Mucosa of gallbladder (tissue), 1 donor: ENCODE measurements around the gene MMD. TPM values are rescaled to one million over a fixed set of nuclear protein-coding genes. Genes with fewer than 3 reads are reported as not detected.
"Not testable (repeated sequence)": the region's sequence is repeated elsewhere in the genome, so short reads cannot be mapped to it uniquely, and the experiment has no call there.

ENCODE experiments used
- DNase-seq: peaks from one replicate; pipeline ENCODE4 v3.0.0-alpha.2; 2020; ENCODE audit warnings: low spot score
- total RNA-seq: library from RNA; stranded (reverse); gene quantifications from one replicate; pipeline ENCODE4 v1.2.1, GENCODE V29; 2021
- donor health status: DM: no; HTN: no; CAD: no.

Gene MMD, protein sequence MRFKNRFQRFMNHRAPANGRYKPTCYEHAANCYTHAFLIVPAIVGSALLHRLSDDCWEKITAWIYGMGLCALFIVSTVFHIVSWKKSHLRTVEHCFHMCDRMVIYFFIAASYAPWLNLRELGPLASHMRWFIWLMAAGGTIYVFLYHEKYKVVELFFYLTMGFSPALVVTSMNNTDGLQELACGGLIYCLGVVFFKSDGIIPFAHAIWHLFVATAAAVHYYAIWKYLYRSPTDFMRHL
- 16.8 TPM for total RNA-seq

DNA sequence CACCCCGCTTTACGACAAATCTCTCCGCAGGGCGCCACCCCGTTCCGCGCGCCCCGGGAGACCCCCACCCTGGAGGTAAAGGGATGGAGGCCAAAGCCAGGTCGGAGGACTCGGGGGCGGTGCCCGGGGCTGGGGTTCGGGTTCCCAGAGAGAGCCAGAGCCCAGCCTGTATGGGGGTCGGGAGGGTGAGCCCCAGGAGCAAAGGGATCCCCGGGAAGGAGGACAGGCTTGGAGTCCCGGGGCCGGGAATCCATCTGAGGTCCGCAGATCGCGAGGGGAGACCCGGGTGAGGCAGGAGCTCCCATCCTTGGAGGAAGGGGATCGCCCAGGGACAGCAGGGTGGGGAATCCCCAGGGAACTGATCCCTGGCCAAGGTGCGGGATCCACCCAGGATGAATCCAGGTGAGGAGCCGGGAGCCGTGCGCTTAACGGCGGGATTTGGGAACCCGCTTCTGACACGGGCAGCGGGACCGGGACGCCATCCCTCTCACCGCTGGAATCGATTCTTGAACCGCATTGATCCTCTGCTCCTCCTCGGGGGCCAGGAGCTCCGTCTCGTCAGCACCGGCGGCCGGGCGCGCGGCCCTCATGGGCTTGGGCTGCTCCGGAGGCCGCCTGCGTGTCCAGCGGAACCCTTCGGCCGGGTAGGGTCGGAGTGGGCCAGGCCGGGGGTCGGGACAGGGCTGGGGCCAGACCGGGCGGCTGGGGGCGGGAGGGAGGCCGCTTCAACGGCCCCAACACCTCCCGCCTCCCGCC is at the start of gene MMD:
TSS of gene MMD (minus strand) at position 657 of the 756 bp plus-strand sequence. CDS start at position 517, 140 bp downstream.
- no peak for DNase-seq

GRCh38 chr17:55466671-55467070 is 45.0 kb upstream of the MMD start:
- peak; percentile 20 for DNase-seq

- DNase-seq, result not testable (repeated sequence)
Observed at GRCh38 chr17:55465771-55466170, 44.1 kb upstream of the MMD start.

GRCh38 chr17:55463600-55463999 is 42.0 kb upstream of the MMD start:
- DNase-seq, result no peak

DNA sequence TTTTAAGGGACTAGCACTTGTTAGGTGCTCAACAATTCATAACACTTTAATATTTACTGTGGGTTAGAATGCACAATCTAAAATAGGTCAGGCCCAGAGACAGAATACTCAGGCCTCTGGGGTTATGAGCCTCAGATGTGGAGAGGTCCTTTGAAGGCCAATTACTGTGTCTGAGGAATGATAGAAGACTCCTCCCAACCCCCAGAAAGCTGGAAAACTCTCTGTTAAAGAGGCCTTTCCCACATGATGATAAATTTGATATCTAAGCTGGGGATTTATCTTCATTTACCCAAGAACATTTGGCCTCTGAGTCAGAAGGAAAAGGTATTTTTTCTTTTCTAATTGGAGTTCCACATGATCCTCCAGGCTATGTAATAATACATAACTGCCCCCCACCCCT is 41.1 kb upstream of the MMD start:
- no peak for DNase-seq

DNA sequence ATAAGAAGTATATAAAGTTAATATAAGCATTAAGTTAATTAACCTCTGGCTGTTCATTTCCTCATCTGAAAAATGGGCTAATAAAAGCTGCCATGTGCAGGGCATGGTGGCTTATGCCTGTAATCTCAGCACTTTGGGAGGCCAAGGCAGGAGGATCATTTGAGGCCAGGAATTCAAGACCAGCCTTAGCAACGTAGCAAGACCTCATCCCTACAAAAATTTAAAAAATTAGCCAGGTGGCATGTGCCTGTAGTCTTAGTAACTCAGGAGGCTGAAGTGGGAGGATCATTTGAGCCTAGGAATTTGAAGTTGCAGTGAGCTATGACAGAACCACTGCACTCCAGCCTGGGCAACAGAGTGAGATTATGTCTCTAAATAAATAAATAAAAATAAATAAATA is 40.6 kb upstream of the MMD start:
- no peak for DNase-seq

GRCh38 chr17:55458978-55459377 is 37.3 kb upstream of the MMD start:
- DNase-seq, result no peak

DNA sequence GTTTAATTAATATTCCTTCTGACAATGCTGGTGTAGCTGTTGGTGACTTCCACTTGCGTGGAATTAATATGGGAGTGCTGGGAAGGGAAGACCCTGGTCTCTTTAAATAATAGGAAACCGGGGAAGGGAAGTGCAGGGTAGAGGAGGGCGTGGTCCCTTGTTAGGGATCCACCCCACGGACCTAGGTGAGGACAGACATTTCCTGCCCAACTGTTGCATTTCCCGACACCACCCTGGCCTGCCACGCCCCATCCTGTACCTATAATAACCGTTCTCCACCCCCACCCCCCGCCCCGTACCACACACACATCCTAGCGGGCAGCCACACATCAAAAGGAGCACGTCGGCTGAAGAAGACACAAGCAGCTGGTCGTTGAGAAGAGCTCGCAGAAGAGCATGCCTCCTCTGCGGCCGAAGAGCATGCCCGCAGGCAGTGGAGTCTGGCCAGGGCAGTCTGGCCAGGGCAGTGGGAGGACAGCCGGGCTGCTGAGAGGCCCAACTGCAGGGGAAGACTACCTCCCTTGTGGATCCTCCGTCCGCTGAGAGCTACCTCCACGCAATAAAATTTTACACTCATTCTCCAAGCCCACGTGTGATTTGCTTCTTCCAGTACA is 36.8 kb upstream of the MMD start:
- DNase-seq, result no peak

DNA sequence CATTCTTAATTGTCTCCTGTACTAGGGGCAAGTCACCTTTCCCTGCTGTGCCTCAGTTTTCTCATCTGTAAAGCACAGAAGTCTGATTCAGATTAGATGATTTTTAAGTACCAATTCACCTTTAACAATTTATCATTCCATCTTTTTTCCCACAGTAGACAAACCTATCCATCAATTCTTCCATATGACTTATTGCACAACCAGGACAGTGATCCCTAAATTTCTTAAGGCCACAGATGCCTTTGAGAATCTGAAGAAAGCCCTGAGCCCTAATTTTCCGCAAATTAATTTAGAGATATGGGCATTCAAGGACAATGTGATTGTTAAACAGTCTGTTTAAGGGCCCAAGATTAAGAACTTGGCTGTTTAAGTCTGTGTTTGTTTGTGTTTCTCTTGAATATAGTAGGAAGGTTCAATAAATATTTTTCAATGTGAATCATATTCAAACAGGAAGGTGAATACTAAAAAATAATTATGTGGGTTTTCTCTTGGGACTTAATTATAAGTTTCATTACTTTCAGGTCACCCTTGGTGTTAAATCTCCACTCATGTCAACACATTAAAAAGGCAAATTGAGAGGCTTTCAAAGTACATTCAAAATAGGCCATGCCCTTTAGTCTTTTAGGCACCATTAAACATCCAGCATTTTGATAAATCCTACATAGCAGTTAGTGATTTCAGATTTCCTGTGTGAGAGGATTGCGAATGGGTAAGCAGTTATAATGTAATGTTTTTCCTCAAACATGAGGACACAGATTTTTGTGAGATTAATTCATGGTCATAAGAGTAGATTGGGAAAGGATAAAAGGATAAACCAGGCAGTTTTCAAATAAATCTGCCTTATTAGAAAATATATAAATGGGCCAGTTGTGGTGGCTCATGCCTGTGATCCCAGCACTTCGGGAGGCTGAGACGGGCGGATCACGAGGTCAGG is 34.9 kb upstream of the MMD start:
- no peak for DNase-seq

DNA sequence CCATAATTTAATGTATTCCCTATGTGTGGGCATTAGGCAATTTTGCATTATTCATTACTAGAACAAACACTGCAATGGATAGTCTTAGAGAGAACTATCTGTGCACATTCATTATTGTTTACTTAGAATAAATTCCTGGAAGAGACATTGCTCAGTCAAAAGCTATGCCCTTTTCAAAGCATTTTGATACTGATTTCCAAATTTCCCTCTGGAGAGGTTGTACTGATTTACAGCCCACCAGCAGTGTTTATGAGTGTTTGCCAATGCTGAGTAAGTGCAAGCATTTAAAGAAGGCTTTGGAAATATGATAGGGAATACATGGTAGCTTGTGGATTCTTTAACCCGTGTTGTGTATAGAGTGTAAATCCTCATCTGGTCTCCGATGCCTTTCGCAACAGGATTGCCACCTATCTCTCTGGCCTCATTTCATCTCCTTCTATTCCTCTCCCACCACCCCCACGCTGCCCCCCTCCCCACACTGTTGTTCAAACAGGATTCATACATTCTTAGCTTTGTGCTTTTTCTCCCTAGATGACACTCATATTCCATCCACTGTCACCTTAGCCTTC is 33.4 kb upstream of the MMD start:
- no peak for DNase-seq

GRCh38 chr17:55453839-55454557 is 32.4 kb upstream of the MMD start:
- no peak for DNase-seq

DNA sequence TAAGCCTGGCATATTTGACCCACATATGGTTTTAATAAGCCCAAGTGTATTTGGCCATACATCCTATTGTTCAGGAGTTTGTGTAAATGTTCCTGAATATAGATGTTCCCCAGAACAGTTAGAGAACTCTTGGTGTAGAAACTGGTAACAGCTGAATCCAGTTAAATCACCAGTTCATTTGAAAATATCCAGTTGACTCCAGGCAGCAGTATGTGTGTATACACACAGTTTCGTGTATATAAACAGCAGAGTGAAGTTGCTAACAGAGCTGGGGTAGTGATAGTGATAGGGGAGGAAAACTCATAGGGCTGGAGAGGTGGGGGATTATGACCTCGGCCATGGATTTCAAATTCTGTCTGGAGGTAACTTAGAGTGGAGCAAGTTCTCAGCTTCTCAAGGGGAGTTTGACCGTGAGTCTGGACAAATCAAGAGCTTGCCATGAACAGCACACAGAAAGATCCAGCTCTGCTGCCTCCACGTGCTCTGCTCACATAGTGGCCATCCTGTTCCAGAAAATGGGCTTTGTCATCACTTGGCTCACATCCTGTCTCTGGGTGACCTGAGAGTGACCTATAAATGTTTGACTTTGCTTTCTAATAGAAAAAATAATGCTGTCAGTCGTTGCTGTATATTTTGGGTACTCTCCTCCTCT is 30.6 kb upstream of the MMD start:
- DNase-seq, result peak; percentile 54

GRCh38 chr17:55451758-55452138 is 30.1 kb upstream of the MMD start:
- no peak for DNase-seq

DNA sequence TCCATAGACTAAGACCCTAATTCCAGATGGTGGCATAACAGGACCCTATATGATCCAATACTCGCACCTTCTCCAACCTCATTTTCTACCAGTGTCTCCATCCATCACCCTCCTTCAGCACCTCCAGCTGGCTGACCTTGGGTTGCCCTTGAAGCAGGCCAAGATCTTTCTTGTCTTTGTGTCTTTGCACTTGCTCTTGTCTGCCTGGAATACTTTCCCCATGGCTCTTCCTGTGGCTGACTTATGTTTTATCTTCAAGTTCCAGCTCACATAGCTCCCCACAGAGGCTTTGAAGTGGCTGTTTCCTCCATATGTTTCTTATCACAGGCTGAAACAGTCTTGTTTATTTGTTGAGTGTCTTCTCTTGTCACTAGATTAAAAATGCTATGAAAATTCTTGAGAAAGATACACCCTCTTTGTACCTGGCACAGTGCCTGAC is 29.6 kb upstream of the MMD start:
- DNase-seq, result peak; percentile 11

DNA sequence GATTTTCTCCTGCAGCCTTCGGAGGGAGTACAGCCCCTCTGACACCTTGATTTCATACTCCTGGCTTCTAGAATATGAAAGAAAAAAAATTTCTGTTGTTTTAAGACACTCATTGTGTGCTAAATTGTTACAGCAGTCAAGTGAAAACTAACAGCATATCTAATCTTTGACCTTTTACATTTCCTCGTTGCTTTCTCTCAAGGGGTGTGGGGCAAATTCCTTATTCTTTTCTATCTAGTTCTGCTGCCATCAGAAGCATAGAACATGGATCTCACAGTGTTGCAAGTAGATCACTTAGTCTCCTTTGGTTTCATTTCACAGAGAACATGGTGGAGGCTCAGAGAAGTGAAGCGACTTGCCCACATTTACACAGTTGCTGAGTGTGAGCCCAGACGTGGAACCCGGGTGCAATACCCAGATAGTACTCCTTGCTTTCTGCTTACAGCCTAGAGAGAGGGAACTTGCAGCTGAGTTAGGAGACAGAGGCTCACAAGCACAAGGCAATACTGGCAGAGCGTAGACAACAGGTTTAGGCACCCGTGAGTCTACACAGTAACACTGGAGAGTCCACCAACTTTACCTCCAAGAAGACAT is 28.7 kb upstream of the MMD start:
- DNase-seq, result no peak

DNA sequence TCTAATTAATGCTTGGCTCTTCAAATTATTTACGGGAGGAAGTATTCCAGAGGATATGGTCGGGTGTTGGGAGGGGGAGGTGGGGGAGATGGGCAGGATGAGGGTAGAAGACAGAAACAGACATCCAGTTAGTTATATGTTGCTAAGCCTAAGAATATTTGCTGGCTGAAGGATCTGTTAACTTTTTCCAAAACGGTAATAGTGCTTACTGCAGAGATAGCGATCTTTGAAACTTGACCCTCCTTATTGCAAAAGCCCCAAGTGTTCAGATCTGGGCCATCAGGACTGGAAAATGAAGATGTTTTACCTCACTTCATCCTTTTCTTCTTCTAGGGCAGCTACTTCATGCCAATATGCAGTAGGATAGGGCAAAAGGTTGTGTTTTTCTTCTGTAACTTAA is 27.0 kb upstream of the MMD start:
- no peak for DNase-seq

DNA sequence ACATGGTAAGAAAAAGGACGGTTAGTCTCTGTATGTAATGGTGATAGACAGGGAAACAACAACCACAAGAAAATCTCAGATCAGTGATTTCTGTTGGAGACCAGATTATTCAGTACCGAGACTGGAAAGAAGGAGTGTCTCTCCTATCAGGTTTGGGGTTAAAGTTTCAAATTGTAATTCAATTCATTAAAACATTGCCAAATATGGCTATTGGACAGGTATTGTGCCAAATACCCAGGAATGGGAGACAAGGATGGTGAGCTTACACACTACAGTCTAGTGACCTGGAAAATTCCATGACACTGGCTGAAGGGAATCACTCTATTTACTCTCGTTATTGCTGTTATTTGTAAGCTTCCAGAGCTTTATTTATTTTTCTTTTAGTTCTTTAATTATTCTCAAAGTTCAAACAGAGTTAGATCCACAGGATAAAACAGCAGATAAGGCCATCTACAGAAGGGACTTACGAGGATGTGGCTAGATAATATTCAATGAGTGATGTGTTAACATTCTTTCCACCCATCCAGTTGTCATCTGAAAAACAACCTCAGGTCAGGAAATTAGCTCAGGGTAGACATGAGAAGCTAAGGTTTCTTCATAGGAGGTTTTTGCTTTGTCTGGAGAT is 25.1 kb upstream of the MMD start:
- no peak for DNase-seq

DNA sequence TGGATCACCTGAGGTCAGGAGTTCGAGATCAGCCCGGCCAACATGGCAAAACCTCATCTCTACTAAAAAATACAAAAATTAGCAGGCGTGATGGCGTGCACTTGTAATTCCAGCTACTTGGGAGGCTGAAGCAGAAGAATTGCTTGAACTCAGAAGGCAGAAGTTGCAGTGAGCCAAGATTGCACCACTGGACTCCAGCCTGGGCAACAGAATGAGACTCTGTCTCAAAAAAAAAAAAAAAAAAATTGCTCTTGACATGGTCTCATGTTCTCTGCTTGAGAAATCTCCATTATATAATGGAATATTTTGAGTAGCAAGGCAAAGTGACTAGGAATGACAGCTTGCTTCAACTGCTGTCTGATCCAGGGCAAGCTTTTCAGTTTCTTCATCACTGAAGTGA is 24.4 kb upstream of the MMD start:
- DNase-seq, result not testable (repeated sequence)
